ENCODE data around the gene CARS1.

DNA sequence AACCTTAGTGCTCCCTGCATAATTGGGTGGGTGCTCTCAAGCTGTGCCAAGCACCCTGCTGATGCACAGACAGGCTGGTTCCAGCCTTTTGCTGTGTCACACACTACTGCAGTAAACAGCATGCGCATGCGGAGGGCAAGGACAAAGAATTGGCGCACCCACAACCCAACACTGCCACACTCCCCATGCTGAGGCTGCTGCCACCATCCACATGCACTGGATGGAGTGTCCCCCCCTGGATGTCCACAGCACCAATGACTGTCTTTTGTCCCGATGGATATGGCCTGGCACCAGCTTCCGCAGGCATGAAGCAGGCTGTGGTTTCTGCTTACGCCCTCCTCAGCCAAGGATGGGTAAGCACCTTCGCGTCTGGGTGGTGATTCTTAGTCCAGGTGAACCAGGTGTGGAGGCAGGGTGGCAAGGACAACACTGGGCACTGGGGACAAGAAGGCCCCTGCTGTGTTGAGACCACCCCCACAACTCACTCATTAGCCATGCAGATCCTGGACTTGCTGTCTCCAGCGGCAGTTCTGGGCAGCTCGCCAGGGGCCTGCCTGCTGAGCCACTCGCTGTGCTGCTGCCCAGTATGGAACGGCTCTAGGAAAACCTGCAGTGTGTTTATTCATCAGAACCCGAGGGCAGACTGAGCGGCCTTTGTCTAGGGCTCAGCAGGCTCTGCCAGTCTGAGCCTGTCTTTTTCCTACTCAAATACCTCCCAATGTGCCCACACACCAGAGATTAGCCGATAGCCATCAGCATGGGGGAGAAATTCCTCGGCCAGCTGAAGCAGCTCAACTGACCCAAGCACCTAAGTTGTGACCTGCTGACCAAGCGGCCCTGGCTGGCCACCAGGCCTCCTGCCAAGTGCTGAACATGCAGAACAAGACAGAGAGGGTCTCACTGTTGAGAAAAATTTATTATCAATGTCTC is 56.9 kb downstream of the CARS1 start:
- TF ChIP-seq, protein P1, sequence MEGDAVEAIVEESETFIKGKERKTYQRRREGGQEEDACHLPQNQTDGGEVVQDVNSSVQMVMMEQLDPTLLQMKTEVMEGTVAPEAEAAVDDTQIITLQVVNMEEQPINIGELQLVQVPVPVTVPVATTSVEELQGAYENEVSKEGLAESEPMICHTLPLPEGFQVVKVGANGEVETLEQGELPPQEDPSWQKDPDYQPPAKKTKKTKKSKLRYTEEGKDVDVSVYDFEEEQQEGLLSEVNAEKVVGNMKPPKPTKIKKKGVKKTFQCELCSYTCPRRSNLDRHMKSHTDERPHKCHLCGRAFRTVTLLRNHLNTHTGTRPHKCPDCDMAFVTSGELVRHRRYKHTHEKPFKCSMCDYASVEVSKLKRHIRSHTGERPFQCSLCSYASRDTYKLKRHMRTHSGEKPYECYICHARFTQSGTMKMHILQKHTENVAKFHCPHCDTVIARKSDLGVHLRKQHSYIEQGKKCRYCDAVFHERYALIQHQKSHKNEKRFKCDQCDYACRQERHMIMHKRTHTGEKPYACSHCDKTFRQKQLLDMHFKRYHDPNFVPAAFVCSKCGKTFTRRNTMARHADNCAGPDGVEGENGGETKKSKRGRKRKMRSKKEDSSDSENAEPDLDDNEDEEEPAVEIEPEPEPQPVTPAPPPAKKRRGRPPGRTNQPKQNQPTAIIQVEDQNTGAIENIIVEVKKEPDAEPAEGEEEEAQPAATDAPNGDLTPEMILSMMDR (IDR thresholded peaks at IDR 0.05) = no peak
- peak in 1 of 3 donors; percentile 25 for TF ChIP-seq POLR2A (IDR thresholded peaks at IDR 0.05)

All from body of pancreas (tissue), 4 donors.